Aorta (tissue), 5 donors: Measurements from ENCODE around the gene TEKTIP1. TPM values are rescaled to one million over a fixed set of nuclear protein-coding genes. Genes with fewer than 3 reads are reported as not detected.
"Not testable (repeated sequence)": the region's sequence is repeated elsewhere in the genome, so short reads cannot be mapped to it uniquely, and the experiment has no call there.

Experiments used
- ATAC-seq: fragments of 200-7000 bp; cut with Tn5 transposase; one replicate; pipeline ENCODE4 v1.9.1; 2022; ENCODE audit warnings: moderate library complexity; ENCODE audit not compliant: low FRiP score
- DNase-seq, 2 donors: peaks; one replicate each; pipeline ENCODE4 v3.0.0-alpha.2; 2020
- H3K27ac ChIP-seq, 2 donors: one replicate each; pipeline ENCODE4 v1.5.1; 2013; ENCODE audit warnings: low read length in 2 of 2, mild to moderate bottlenecking in 2 of 2, moderate library complexity in 2 of 2, control low read depth in 1 of 2, inconsistent platforms in 1 of 2, low read depth in 1 of 2
- H3K27me3 ChIP-seq, 2 donors: one replicate each; pipeline ENCODE4 v1.6.1; 2013; ENCODE audit warnings: control low read depth in 1 of 2, low read length in 1 of 2, mild to moderate bottlenecking in 1 of 2, moderate library complexity in 1 of 2; ENCODE audit not compliant: insufficient read depth in 2 of 2, control insufficient read depth in 1 of 2
- H3K36me3 ChIP-seq, 2 donors: one replicate each; pipeline ENCODE4 v1.6.1; 2013; ENCODE audit warnings: control low read depth in 1 of 2, low read length in 1 of 2, mild to moderate bottlenecking in 1 of 2; ENCODE audit not compliant: insufficient read depth in 2 of 2, control insufficient read depth in 1 of 2
- H3K4me1 ChIP-seq, 2 donors: one replicate each; pipeline ENCODE4 v1.6.1; 2013; ENCODE audit warnings: low read length in 2 of 2, control low read depth in 1 of 2, mild to moderate bottlenecking in 1 of 2, moderate library complexity in 1 of 2; ENCODE audit not compliant: insufficient read depth in 2 of 2, control insufficient read depth in 1 of 2
- H3K4me3 ChIP-seq, 2 donors: one replicate each; pipeline ENCODE4 v1.5.1; 2013; ENCODE audit warnings: low read length in 2 of 2, control low read depth in 1 of 2, mild to moderate bottlenecking in 1 of 2
- H3K9me3 ChIP-seq: one replicate; pipeline ENCODE4 v1.6.1; 2013; ENCODE audit warnings: mild to moderate bottlenecking, low read length; ENCODE audit not compliant: control insufficient read depth
- WGBS, 2 donors: extraction: QIAGEN DNeasy Blood & Tissue Kit; methylation state at CpG; one replicate each; pipeline ENCODE4 v1.1.7; 2013; 5-methylcytosine and 5-hydroxymethylcytosine counted together
- intact Hi-C, 2 donors: fragments of 100-400 bp; cut with DNase I; formaldehyde crosslinking; loops; one replicate each; pipeline versions ENCODE4 v1.14.2 to v1.15.0; 2022
- polyA plus RNA-seq, 2 donors: library from polyadenylated mRNA; stranded (reverse); fragments of 200-250 nt; gene quantifications; one replicate each; pipeline ENCODE4 v1.2.3, GENCODE V29; 2013
- total RNA-seq, 2 donors: library from RNA; stranded (reverse); fragmentation: NEBNext Ultra II Directional; extraction: Animal tissue kit (Norgen Biotek cat#: 25700); gene quantifications; one replicate each; pipeline ENCODE4 v1.2.1, GENCODE V29; 2021
- donor health status: healthy with polysubstance abuse.
- donor health status: Bipolar disorder and iron deficiency.
- donor health status: DM: no; HTN: no; CAD: no.
- donor health status: DM: no; HTN: no; CAD: no.
- donor health status: DM: yes; HTN: yes; CAD: no.

The TEKTIP1 gene
- total and polyA plus RNA-seq, 4 donors, result 0.46 to 2.4 (median 1.8) TPM; not detected in 1

GRCh38 chr19:3506384-3507340 lies 32.3 kb upstream of the TEKTIP1 start:
- peak overlapping the region; percentile 73 to 97 for H3K4me3 ChIP-seq
- H3K9me3 ChIP-seq, result no peaks in the 10 kb centered on the region
- DNase-seq (peak in 1 of 2 donors; percentile 71), ATAC-seq (no peak)
- H3K4me1 ChIP-seq, result no peaks in the 10 kb centered on the region
- intact Hi-C loops, result no loop called here
- H3K27me3 ChIP-seq, result no peaks in the 10 kb centered on the region
- WGBS, 2 donors, result 1% methylated on average over 60 to 69 of the region's 69 CpGs
- peaks cover 0 to 2% of the 10 kb centered on the region in 2 donors for H3K36me3 ChIP-seq
- H3K27ac ChIP-seq, result peak overlapping the region in 1 of 2 donors; percentile 39

DNA sequence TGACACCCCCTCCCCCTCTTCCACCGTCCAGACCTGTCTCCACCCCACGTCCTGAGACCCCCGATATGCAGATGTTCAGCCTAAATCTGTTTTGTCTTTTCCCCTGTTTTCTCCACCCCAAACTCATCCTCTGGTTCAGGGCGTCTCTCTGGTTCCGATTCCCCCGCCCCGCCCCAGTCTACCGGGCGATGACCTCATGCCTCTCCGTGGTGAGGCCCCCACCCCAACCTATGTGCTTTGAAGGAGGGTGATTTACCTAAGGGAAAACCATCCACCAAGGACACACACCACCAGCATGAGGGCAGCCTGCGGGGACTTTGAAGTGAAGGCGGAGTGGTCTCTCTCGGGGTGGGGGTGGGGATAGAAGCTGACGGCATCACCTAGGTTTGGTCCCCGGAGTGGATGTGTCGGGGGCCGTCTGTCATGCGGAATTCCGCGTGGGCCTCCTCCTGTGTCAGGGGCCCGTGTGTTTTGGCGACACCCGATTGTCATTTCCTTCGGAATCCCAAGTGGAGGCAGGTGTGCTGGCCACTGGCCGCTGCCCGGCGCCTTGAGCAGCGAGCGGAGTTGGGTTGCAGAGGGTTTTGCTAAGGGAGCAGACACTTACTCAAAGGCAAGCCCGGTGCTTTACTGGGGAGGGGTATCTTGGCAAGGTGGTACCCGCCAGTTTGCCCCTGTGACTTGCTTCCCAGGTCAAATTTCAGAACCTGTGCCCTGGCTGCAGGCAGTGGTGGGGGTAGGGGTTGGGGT lies 31.4 kb upstream of the TEKTIP1 start:
- ATAC-seq (no peak), DNase-seq (no peak)
- 15 to 17% methylated on average over 31 of the region's 31 CpGs for WGBS, 2 donors
- peaks cover 0 to 2% of the 10 kb centered on the region in 2 donors for H3K36me3 ChIP-seq
- peak overlapping the region; percentile 73 to 97 for H3K4me3 ChIP-seq
- no peaks in the 10 kb centered on the region for H3K9me3 ChIP-seq
- no peaks in the 10 kb centered on the region for H3K4me1 ChIP-seq
- no peaks in the 10 kb centered on the region for H3K27me3 ChIP-seq
- H3K27ac ChIP-seq, result no peak overlapping the region
- intact Hi-C loops, result no loop called here

DNA sequence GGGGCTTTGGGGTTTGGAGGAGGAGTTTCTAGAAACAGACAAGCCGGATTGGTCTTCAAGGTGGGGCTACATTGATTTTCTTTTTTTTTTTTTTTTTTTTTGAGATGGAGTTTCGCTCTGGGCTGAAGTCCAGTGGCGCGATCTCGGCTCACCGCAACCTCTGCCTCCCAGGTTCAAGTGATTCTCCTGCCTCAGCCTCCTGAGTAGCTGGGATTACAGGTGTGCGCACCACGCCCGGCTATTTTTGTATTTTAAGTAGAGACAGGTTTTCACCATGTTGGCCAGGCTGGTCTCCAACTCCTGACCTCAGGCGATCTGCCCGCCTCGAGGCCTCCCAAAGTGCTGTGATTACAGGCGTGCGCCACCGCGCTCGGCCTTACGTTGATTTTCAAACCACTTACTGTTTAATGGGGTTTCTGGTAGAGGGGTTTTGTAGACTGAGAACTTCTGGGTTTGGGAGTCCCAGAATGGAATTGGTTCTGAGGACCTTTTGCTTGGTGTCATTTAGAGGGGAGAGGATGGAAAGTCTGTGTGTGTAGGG lies 30.8 kb upstream of the TEKTIP1 start:
- H3K4me1 ChIP-seq, H3K27me3 ChIP-seq, DNase-seq, H3K36me3 ChIP-seq, intact Hi-C loops, H3K9me3 ChIP-seq, ATAC-seq, H3K4me3 ChIP-seq, H3K27ac ChIP-seq: not testable (repeated sequence)
- 93 to 94% methylated on average over 18 of the region's 18 CpGs for WGBS, 2 donors

GRCh38 chr19:3508771-3509535 lies 30.0 kb upstream of the TEKTIP1 start:
- Histone ChIP-seq H3K4me3 (no peak overlapping the region), H3K9me3 (no peaks in the 10 kb centered on the region), H3K27ac (no peak overlapping the region), H3K36me3 (peaks cover 0 to 2% of the 10 kb centered on the region in 2 donors), H3K4me1 (no peaks in the 10 kb centered on the region), H3K27me3 (no peaks in the 10 kb centered on the region)
- DNase-seq, result no peak
- 74 to 80% methylated on average over 20 to 23 of the region's 23 CpGs for WGBS, 2 donors
- no peak for ATAC-seq
- intact Hi-C loops, result no loop called here

DNA sequence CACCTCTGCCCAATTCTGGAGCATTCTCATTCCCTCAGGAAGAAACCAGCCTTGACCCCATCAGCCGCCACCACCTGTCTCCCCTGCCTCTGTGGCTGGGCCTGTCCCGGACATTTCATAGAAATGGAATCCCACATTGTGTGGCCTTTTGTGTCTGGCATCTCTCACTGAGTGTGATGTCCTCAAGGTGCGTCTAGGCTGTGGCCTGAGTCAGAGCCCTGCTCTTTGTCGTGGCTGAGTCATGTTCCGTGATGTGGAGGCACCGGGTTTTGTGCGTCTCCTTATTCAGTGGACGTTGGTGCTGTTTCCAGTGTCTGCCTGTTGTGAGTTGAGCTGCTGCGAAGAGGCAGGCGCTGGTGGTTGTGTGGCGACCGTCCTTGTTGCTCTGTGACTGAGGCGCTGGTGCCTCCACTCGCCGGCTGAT lies 29.4 kb upstream of the TEKTIP1 start:
- H3K27ac ChIP-seq, result no peak overlapping the region
- WGBS, 2 donors, result 85 to 86% methylated on average over 15 of the region's 15 CpGs
- ATAC-seq (no peak), DNase-seq (no peak)
- no peaks in the 10 kb centered on the region for H3K4me1 ChIP-seq
- no peak overlapping the region for H3K4me3 ChIP-seq
- intact Hi-C loops, result no loop called here
- H3K36me3 ChIP-seq, result peaks cover 0 to 2% of the 10 kb centered on the region in 2 donors
- no peaks in the 10 kb centered on the region for H3K9me3 ChIP-seq
- H3K27me3 ChIP-seq, result no peaks in the 10 kb centered on the region

DNA sequence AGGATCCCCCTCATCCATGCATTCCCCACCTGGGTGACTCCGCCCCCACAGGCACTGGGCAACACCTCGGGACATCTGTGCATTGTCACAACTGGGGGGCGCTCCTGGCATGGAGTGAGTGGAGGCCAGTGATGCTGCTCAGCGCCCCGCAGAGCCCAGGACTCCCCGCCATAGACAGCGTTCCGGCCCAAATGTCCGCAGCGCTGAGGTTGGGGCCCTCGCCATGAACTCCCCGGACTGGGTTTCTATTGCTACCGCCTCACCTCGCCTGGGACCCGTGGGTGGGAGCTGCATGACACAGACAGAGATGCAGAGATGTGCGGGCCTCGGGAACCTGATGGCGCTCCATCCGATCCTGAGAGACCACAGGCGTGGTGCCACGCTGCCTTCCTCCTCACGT lies 28.2 kb upstream of the TEKTIP1 start:
- WGBS, 2 donors, result 84 to 93% methylated on average over 20 to 22 of the region's 22 CpGs
- Histone ChIP-seq H3K36me3 (peaks cover 0 to 2% of the 10 kb centered on the region in 2 donors), H3K4me1 (no peaks in the 10 kb centered on the region), H3K27ac (no peak overlapping the region), H3K9me3 (no peaks in the 10 kb centered on the region), H3K27me3 (no peaks in the 10 kb centered on the region), H3K4me3 (no peak overlapping the region)
- intact Hi-C loops, result no loop called here
- no peak for ATAC-seq
- no peak for DNase-seq

DNA sequence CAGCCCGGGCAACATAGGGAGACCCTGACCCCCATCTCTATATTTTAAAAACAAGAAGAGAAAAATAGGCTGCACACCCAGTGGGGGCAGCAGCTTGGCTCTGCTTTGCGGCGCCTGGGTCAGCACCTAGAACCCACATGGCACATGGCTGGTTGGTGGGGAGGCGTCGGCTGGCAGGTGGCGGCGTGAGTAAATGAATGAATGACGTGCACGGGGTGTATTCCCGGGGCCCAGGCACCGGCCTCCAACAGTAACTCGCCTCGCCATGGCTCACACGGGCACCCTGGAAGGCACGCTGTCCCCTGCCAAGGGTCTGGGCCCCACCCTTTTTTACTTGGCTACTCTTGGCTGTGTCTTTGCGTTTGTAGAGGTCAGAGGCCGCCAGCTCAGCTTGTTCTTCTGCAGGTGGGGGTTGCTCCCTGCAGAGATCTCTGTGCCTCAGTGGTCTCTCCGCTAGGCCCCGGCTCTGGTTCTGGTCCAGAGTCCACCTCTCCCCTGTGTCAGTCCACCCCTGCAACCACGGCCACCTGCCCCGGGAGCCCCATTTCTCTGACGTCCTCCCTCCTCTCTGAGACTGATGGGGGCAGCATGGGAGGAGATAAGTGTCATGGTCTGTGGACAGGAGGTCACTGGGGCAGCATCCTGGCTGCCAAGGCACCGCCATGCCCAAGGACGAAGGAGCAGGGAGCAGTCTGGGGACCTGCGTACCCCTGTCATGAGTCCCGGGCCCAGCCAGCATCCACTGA lies 27.3 kb upstream of the TEKTIP1 start:
- no peak for DNase-seq
- intact Hi-C loops, result no loop called here
- peaks cover 0 to 2% of the 10 kb centered on the region in 2 donors for H3K36me3 ChIP-seq
- WGBS, 2 donors, result 76% methylated on average over 26 of the region's 26 CpGs
- no peaks in the 10 kb centered on the region for H3K27me3 ChIP-seq
- no peaks in the 10 kb centered on the region for H3K9me3 ChIP-seq
- H3K4me1 ChIP-seq, result no peaks in the 10 kb centered on the region
- H3K27ac ChIP-seq, result no peak overlapping the region
- no peak for ATAC-seq
- no peak overlapping the region for H3K4me3 ChIP-seq
